ENCODE results near the gene OVOL3. TPM values are rescaled to one million over a fixed set of nuclear protein-coding genes. Genes with fewer than 3 reads are reported as not detected.
"Not testable (repeated sequence)": the region's sequence is repeated elsewhere in the genome, so short reads cannot be mapped to it uniquely, and the experiment has no call there.

OVOL3 gene
- not detected in 2 replicates for total RNA-seq

GRCh38 chr19:36110487-36111199 is at the start of gene OVOL3:
Gene OVOL3, plus strand, starts transcription at chr19:36111143. Its CDS starts 60 bp downstream, at chr19:36111203.
- DNase-seq (ENCODE audit: extremely low read depth, low read depth, low spot score), result no peak

DNA sequence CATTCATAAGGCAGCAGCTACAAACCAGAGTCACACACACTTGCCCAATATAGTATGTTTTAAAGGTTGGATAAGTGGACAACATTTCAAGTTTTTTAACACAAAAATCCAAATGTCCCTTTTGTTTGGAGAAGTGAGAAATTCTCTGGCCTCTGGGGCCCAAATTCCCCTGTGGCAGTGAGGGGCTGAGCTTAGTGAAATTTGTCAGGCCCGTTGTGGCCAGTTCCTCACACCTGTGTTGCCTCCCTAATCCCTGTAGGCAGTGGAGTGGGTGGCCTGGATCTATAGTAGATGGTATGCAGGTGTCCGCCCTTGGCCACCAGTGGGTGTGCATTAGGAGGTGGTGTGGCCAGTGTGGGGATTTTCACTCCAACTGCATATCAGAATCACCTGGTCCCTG is 49.6 kb upstream of the OVOL3 start:
- no peak for DNase-seq (ENCODE audit: extremely low read depth, low read depth, low spot score)

DNA sequence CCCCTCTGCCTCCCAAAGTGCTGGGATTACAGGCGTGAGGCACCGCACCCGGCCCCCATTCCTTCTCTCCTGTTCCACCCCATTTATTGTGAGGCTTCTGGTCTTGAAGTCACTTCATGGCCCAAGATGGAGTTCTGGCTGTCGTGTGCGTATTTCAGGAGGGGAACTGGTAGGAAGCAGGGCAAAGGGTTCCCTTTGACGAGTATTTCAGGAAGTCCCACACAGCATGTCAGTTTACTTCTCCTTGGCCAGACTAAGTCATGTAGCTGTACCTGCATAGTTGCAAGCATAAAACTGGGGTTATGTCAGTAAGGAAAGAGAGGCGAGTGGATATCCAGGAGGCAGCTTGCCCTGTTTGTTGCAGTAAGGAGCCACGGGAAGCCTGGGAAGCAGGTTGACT is 46.1 kb upstream of the OVOL3 start:
- no peak for DNase-seq (ENCODE audit: extremely low read depth, low read depth, low spot score)

GRCh38 chr19:36067681-36068080 is 43.3 kb upstream of the OVOL3 start:
- DNase-seq (ENCODE audit: extremely low read depth, low read depth, low spot score), result no peak

DNA sequence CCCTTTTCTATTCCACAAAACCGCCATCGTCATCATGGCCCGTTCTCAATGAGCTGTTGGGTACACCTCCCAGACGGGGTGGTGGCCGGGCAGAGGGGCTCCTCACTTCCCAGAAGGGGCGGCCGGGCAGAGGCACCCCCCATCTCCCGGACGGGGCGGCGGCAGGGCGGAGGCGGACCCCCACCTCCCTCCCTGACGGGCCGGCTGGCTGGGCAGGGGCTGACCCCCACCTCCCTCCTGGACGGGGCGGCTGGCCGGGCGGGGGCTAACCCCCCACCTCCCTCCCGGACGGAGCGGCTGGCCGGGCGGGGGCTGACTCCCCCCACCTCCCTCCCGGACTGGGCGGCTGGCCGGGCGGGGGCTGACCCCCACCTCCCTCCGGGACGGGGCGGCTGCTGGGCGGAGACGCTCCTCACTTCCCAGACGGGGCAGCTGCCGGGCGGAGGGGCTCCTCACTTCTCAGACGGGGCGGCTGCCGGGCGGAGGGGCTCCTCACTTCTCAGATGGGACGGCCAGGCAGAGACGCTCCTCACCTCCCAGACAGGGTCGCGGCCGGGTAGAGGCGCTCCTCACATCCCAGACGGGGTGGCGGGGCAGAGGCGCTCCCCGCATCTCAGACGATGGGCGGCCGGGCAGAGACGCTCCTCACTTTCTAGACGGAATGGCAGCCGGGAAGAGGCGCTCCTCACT is 42.0 kb upstream of the OVOL3 start:
- not testable (repeated sequence) for DNase-seq (ENCODE audit: extremely low read depth, low read depth, low spot score)

DNA sequence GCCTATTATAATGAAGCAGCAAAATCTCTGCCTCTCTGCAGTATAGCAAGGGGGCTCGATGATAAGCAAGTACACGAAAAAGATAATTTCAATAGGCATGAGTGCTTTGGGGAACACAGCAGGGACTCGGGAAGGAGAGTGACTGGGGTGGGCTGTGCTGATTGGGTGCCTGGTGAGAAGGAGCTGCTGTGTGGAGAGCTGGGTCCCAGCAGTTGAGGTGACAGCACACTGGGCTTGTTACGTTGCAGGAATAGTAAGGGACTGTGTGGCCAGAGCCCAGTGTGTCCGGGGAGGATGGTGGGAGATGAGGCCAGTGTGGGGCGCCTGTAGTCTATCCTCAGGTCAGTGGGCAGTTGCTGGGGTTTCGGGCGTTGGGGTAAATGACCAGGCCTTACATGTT is 38.9 kb upstream of the OVOL3 start:
- DNase-seq (ENCODE audit: extremely low read depth, low read depth, low spot score), result no peak

DNA sequence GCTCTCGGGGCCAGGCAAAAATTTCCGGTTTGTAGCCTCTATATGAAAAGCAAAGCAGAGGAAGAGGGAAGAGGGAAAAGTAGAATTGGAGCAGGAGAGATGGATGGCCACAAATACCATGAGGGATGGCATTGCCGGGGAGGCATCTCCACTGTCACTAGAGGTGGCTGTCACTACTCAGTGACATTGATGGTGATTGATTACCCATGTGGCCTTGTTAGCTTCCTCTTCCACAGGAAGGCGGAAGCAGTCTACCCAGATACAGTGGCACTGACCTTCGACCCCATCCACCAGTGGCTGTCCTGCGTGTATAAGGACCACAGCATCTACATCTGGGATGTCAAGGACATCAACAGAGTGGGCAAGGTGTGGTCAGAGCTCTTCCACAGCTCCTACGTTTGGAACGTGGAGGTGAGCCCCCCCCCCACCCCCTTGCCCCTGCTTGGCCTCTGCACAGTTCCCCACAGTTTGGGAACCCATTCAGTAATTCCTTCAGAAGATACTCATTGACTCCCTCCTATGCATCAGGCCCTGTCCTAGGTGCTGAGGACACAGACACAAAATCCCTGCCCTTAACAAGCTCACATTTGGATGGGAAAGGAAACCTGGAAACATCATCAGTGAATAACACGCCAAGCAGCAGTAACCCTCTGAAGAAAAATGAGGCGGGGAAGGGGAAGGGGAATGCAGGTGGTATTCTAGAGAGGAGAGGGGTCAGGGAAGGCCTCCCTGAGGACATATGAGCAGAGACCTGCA is 37.6 kb upstream of the OVOL3 start:
- no peak for DNase-seq (ENCODE audit: extremely low read depth, low read depth, low spot score)

DNA sequence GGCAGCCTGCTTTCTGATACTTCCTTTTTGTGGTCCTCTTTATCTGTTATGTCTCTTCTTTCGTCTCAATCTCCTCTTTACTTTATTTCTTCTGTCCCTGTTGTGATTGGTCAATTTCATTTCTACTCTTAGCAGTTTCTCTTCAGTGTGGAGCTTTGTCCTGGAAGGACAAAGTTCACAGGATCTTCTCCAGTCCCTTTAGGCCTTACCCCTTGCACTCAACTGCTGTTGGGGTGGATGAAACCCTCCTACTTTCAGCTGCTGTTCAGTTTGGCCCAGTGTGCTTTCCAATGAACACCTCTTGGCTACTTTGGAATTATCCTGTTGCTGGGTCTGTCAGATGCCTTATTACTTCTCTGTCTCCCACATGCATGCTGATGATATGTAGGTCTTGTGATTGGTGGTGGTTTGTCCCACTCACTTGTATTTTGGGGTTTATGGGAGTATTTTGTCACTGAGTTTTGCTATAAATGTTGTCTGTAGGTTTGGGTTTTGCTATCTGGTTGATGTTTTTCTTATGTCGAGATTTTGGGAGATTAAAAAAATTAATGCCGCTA is 31.5 kb upstream of the OVOL3 start:
- no peak for DNase-seq (ENCODE audit: extremely low read depth, low read depth, low spot score)

DNA sequence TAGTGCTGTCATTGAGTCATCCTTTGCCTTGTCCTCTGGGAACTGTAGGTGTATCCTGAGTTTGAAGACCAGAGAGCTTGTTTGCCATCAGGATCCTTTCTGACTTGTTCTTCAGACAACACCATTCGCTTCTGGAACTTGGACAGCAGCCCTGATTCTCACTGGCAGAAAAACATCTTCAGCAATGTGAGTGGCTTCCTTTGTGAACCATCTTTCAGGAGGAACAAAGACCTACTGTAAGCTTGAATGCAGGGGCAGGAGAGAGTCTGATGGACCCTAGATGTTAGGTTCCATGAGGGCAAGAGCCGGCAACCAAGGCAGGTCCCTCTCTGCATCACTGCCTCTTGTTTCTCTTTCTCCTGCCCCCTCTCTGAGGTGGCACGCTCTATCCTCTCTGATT is 29.6 kb upstream of the OVOL3 start:
- DNase-seq (ENCODE audit: extremely low read depth, low read depth, low spot score), result no peak

GRCh38 chr19:36081894-36082293 is 29.0 kb upstream of the OVOL3 start:
- DNase-seq (ENCODE audit: extremely low read depth, low read depth, low spot score), result no peak

GRCh38 chr19:36082916-36083315 is 28.0 kb upstream of the OVOL3 start:
- DNase-seq (ENCODE audit: extremely low read depth, low read depth, low spot score), result no peak

DNA sequence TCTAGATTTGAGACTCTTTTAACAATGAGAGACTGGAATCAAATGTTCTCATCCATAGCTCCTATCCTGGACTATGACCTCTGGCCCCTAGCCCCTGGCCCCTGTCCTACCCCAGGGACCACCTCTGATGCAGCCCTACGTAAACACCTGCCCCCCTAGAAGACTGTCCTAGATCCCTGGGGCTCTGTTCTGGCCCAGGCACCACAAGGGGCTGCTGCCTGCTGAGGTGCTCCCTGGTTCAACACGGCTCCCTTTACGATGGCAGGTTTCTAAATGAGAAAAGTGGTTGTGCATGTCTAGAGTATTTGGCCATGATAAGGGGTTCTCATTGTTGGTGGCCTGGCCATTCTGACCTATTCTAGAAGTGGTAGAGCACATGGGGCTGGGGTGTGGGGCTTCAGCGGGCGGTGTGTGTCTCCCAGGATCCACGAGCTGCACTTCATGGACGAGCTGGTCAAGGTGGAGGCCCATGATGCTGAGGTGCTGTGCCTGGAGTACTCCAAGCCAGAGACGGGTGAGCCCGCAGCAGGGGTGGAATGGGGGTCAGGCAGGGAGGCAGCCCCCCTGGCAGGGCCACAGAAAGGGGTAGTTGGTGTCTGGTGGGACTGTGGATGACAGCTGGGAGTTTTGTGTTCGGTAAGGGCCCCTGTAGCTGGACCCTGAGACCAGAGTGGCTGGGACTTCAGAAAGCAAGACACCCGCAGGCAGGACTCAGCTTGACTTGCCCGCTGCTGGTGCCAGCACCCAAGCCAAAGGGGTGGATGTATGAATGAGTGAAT is 26.5 kb upstream of the OVOL3 start:
- DNase-seq (ENCODE audit: extremely low read depth, low read depth, low spot score), result no peak

- DNase-seq (ENCODE audit: extremely low read depth, low read depth, low spot score), result no peak
Measured at GRCh38 chr19:36086326-36086725, 24.6 kb upstream of the OVOL3 start.

DNA sequence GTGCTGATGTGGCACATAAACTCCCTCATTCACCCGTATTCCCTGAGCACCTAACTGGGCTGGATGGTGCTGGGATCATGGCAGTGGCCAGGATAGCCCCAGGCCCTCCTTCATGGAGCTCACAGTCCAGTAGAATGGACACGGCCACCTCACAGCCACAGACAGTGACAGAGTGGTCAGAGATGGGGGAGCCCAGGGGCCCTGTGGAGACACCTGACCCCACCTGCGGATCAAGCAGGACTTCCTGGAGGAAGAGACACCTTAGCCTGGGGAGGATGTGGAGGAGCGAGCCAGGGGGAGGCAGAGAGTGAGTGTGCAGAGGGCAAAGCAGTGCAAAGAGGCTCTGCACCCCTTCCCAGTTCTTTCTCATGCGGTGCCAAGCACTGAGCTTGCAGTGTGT is 21.1 kb upstream of the OVOL3 start:
- no peak for DNase-seq (ENCODE audit: extremely low read depth, low read depth, low spot score)

GRCh38 chr19:36090910-36091695 is 19.8 kb upstream of the OVOL3 start:
- DNase-seq (ENCODE audit: extremely low read depth, low read depth, low spot score), result no peak

- DNase-seq (ENCODE audit: extremely low read depth, low read depth, low spot score), result no peak
Measured at GRCh38 chr19:36092566-36092965, 18.4 kb upstream of the OVOL3 start.

DNA sequence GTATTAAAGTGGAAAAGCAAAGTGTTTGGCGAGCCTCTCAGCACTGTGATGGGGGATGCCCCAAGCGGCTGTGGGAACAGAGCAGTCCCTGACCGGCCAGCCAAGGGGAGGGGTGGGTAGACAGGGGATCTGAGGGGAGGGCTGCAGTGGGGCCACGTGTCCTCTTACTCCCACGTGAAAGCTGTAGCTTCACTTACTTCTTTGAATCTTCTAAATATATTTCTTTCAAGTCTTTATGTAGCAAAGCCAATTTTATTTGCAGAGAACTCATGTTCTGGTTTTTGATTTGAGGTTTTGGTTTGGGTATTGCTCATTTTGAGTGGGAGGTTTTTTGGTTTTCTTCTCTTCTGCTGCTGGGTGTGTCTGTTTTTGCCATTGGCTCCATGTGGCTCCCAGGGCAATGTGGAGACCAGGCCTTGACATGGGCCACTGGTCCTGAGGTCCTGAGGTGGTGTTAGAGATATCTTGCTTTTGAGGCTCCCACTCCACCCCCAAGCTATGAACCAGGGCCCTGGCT is 17.7 kb upstream of the OVOL3 start:
- DNase-seq (ENCODE audit: extremely low read depth, low read depth, low spot score), result no peak

GRCh38 chr19:36093687-36094086 is 17.3 kb upstream of the OVOL3 start:
- DNase-seq (ENCODE audit: extremely low read depth, low read depth, low spot score), result no peak

GRCh38 chr19:36097036-36097435 is 13.9 kb upstream of the OVOL3 start:
- DNase-seq (ENCODE audit: extremely low read depth, low read depth, low spot score), result no peak
